ENCODE data around the gene INTS7. TPM values are rescaled to one million over a fixed set of nuclear protein-coding genes. Genes with fewer than 3 reads are reported as not detected.

INTS7 gene
- total and polyA plus RNA-seq, 2 of the 4 experiments (the other 2 are of a cell fraction): 8.3 to 24.9 TPM

GRCh38 chr1:212072047-212072446 lies 36.7 kb upstream of the INTS7 start:
- H3K9ac ChIP-seq (ENCODE audit: low read depth, low read length): no peak overlapping the region
- in situ Hi-C loops (cut with MboI; ENCODE audit: low sequenced_read_pairs) (loop anchor here (5.0 kb wide), 2 partner anchors 220 to 295 kb away; no protein-coding TSS in a partner anchor), dilution Hi-C loops (cut with HindIII; ENCODE audit: low sequenced_read_pairs, unreplicated experiment) (no loop called here), intact Hi-C loops (cut with micrococcal nuclease) (no loop called here)
- no peak overlapping the region for H4K5ac ChIP-seq (ENCODE audit: low read depth, low read length)
- no peak overlapping the region for H3K14ac ChIP-seq (replicated peaks; ENCODE audit: low read depth, low read length)
- TF ChIP-seq SMC3 (IDR thresholded peaks at IDR 0.05; ENCODE audit: low read depth, low read length) (no peak), BHLHE40 (IDR thresholded peaks at IDR 0.05; ENCODE audit: low read depth, low read length) (no peak), MXI1 (IDR thresholded peaks at IDR 0.05; ENCODE audit: borderline replicate concordance, low read depth, low read length) (no peak), RCOR1 (IDR thresholded peaks at IDR 0.05; ENCODE audit: insufficient replicate concordance, low read length) (no peak), RFX5 (IDR thresholded peaks at IDR 0.05; ENCODE audit: low read depth, low read length) (no peak), USF2 (IDR thresholded peaks at IDR 0.05; ENCODE audit: low read depth, low read length) (no peak), CTCF (conservative IDR thresholded peaks at IDR 0.05; ENCODE audit: low read depth, low read length) (no peak), MAFK (IDR thresholded peaks at IDR 0.05; ENCODE audit: low read depth, low read length) (no peak), CHD1 (IDR thresholded peaks at IDR 0.05; ENCODE audit: low read depth, low read length) (no peak), FOS (IDR thresholded peaks at IDR 0.05; ENCODE audit: low read depth, low read length) (no peak), RAD21 (IDR thresholded peaks at IDR 0.05; ENCODE audit: low read length) (no peak), ELK1 (IDR thresholded peaks at IDR 0.05; ENCODE audit: borderline replicate concordance, low read depth, low read length) (no peak), CEBPB (IDR thresholded peaks at IDR 0.05; ENCODE audit: low read depth, low read length) (no peak), POLR2A (IDR thresholded peaks at IDR 0.05; ENCODE audit: low read depth, low read length) (no peak), MAZ (IDR thresholded peaks at IDR 0.05; ENCODE audit: borderline replicate concordance, low read depth, low read length) (no peak), NFE2L2 (IDR thresholded peaks at IDR 0.05; ENCODE audit: low read depth, low read length) (no peak)
- no peak overlapping the region for H3K4ac ChIP-seq (ENCODE audit: low read depth, low read length)
- no peaks in the 10 kb centered on the region; the same call in 1 of the 2 replicates for H3K36me3 ChIP-seq (ENCODE audit: control insufficient read depth, insufficient read depth, low read length)
- POLR2A ChIA-PET (ENCODE audit: unreplicated experiment): no interaction called here
- H2BK15ac ChIP-seq (ENCODE audit: low read depth, low read length): no peak overlapping the region
- no peaks in the 10 kb centered on the region for H3K4me1 ChIP-seq (ENCODE audit: control insufficient read depth, insufficient read depth, low read length)
- H3K9me1 ChIP-seq (ENCODE audit: insufficient read depth, low read length): no peaks in the 10 kb centered on the region
- no peak overlapping the region for H3K4me3 ChIP-seq (ENCODE audit: insufficient read depth, low read depth, low read length)
- no peak overlapping the region for H3K4me2 ChIP-seq (ENCODE audit: low read depth, low read length)
- no peaks in the 10 kb centered on the region for H3K79me1 ChIP-seq (ENCODE audit: low read depth in 1 of 2, low read length in 2 of 2)
- H2BK20ac ChIP-seq (ENCODE audit: low read depth, low read length): no peak overlapping the region
- no peaks in the 10 kb centered on the region for H3K27me3 ChIP-seq (ENCODE audit: control insufficient read depth, insufficient read depth, low read length)
- no peak overlapping the region for H4K91ac ChIP-seq (ENCODE audit: insufficient read depth, low read depth, low read length)
- no peak overlapping the region for H3K56ac ChIP-seq (ENCODE audit: extremely low read depth, insufficient read depth, low read length)
- H2AK9ac ChIP-seq (replicated peaks; ENCODE audit: low read depth, low read length, poor library complexity): no peak overlapping the region
- no peaks in the 10 kb centered on the region for H3K9me3 ChIP-seq (ENCODE audit: control insufficient read depth, insufficient read depth, low read length)
- no peak for DNase-seq
- CTCF ChIA-PET: interaction anchor here (1.6 to 4.2 kb wide), 4 partner anchors 31 to 385 kb away, joined by 4 to 45 read pairs (median 18); no protein-coding TSS in a partner anchor
- no CpG with 5 or more reads among the region's 1 CpG for WGBS, 2 experiments (ENCODE audit: extremely low coverage in 2 of 2, insufficient read length in 1 of 2)
- H3K27ac ChIP-seq (ENCODE audit: insufficient read depth, low read length): no peak overlapping the region
- H2AK5ac ChIP-seq (ENCODE audit: low read depth, low read length): no peak overlapping the region
- H4K8ac ChIP-seq (ENCODE audit: low read depth in 2 of 2, low read length in 2 of 2): no peak overlapping the region
- no peak overlapping the region for H2AFZ ChIP-seq (replicated peaks; ENCODE audit: low read length, poor library complexity)
- H2BK120ac ChIP-seq (ENCODE audit: low read depth, low read length): no peak overlapping the region
- no peak overlapping the region for H2BK5ac ChIP-seq (ENCODE audit: low read depth, low read length, poor library complexity, severe bottlenecking)
- BruUV-seq (replicated peaks): no TSS peak
- H3K23ac ChIP-seq (ENCODE audit: low read depth, low read length): no peak overlapping the region
- ATAC-seq (ENCODE audit: low read depth): no peak
- H4K20me1 ChIP-seq (ENCODE audit: insufficient read depth, low read length): no peaks in the 10 kb centered on the region
- no peak overlapping the region for H3K18ac ChIP-seq (ENCODE audit: low read depth, low read length)

Measured in IMR-90 (cell line).